ENCODE measurements around the gene PRR11. TPM values are rescaled to one million over a fixed set of nuclear protein-coding genes. Genes with fewer than 3 reads are reported as not detected.

Gene PRR11
- total RNA-seq, 1 experiment from 2014 or later, result 39.8 TPM

- ChIA-PET CTCF (no interaction called here), POLR2A (no interaction called here)
- H3K9me3 ChIP-seq (ENCODE audit: control insufficient read depth, insufficient read depth, low read depth, low read length), result no peaks in the 10 kb centered on the region
- no peak overlapping the region for H3K4me3 ChIP-seq (ENCODE audit: low read depth in 2 of 2, low read length in 2 of 2)
- intact Hi-C loops (cut with micrococcal nuclease; ENCODE audit: unreplicated experiment), result no loop called here
- DNase-seq (ENCODE audit: low read depth, low spot score), result no peak
- in situ Hi-C loops (cut with HindIII; ENCODE audit: low pct_unique_long_range_greater_than_20kb, low sequenced_read_pairs), result no loop called here
- H3K36me3 ChIP-seq (ENCODE audit: control insufficient read depth, insufficient read depth, low read length), result peaks cover 2% of the 10 kb centered on the region; the same call in 1 of the 2 replicates
- no TSS peak for BruUV-seq (replicated peaks)
- no peaks in the 10 kb centered on the region for H3K4me1 ChIP-seq (ENCODE audit: control insufficient read depth, insufficient read depth, low read length)
- no peak overlapping the region for H3K27ac ChIP-seq (ENCODE audit: low read length)
- TF ChIP-seq SIN3A (IDR thresholded peaks at IDR 0.05; ENCODE audit: borderline replicate concordance, insufficient read depth, low read depth, low read length) (no peak), CTCF (IDR thresholded peaks at IDR 0.05) (no peak), TCF7L2 (IDR thresholded peaks at IDR 0.05; ENCODE audit: low read depth, low read length) (no peak), POLR2AphosphoS5 (IDR thresholded peaks at IDR 0.05; ENCODE audit: low read depth, low read length) (no peak), REST (IDR thresholded peaks at IDR 0.05; ENCODE audit: insufficient read depth in 1 of 2, low read depth in 2 of 2, low read length in 1 of 2) (no peak)
- no peak for ATAC-seq
- H3K27me3 ChIP-seq (ENCODE audit: control insufficient read depth, insufficient read depth, low read length), result no peaks in the 10 kb centered on the region
Observed at GRCh38 chr17:59121901-59122480, 33.6 kb upstream of the PRR11 start.

- ATAC-seq, result no peak
- no TSS peak for BruUV-seq (replicated peaks)
Observed at GRCh38 chr17:59124665-59125064, 30.9 kb upstream of the PRR11 start.

More at GRCh38 chr17:59124665-59125064, 30.9 kb upstream of the PRR11 start:
- H3K27ac ChIP-seq (ENCODE audit: low read length), result no peak overlapping the region
- H3K4me3 ChIP-seq (ENCODE audit: low read depth in 2 of 2, low read length in 2 of 2), result no peak overlapping the region
- intact Hi-C loops (cut with micrococcal nuclease; ENCODE audit: unreplicated experiment) (no loop called here), in situ Hi-C loops (cut with HindIII; ENCODE audit: low pct_unique_long_range_greater_than_20kb, low sequenced_read_pairs) (no loop called here)
- peaks cover under 1% of the 10 kb centered on the region; the same call in 1 of the 2 replicates for H3K36me3 ChIP-seq (ENCODE audit: control insufficient read depth, insufficient read depth, low read length)
- ChIA-PET POLR2A (interaction anchor here (1.3 kb wide), 1 partner anchor 14 kb away, joined by 8 read pairs; no protein-coding TSS in a partner anchor), CTCF (no interaction called here)
- H3K9me3 ChIP-seq (ENCODE audit: control insufficient read depth, insufficient read depth, low read depth, low read length), result no peaks in the 10 kb centered on the region
- DNase-seq (ENCODE audit: low read depth, low spot score), result no peak
- no peak for TF ChIP-seq SIN3A (IDR thresholded peaks at IDR 0.05; ENCODE audit: borderline replicate concordance, insufficient read depth, low read depth, low read length)
- TF ChIP-seq CTCF (IDR thresholded peaks at IDR 0.05), result no peak
- no peak for TF ChIP-seq TCF7L2 (IDR thresholded peaks at IDR 0.05; ENCODE audit: low read depth, low read length)
- no peak for TF ChIP-seq POLR2AphosphoS5 (IDR thresholded peaks at IDR 0.05; ENCODE audit: low read depth, low read length)
- no peak for TF ChIP-seq REST (IDR thresholded peaks at IDR 0.05; ENCODE audit: insufficient read depth in 1 of 2, low read depth in 2 of 2, low read length in 1 of 2)
- no peaks in the 10 kb centered on the region for H3K27me3 ChIP-seq (ENCODE audit: control insufficient read depth, insufficient read depth, low read length)
- no peaks in the 10 kb centered on the region for H3K4me1 ChIP-seq (ENCODE audit: control insufficient read depth, insufficient read depth, low read length)
